ENCODE results near the gene MTERF1.

GRCh38 chr7:91847876-91848588, 32.5 kb downstream of the MTERF1 start:
- no peak for TF ChIP-seq CTCF (IDR thresholded peaks at IDR 0.05)
- TF ChIP-seq, protein P1, sequence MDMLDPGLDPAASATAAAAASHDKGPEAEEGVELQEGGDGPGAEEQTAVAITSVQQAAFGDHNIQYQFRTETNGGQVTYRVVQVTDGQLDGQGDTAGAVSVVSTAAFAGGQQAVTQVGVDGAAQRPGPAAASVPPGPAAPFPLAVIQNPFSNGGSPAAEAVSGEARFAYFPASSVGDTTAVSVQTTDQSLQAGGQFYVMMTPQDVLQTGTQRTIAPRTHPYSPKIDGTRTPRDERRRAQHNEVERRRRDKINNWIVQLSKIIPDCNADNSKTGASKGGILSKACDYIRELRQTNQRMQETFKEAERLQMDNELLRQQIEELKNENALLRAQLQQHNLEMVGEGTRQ (CRISPR knock-in tag; IDR thresholded peaks at IDR 0.05), result no peak
- TF ChIP-seq GTF2I (CRISPR knock-in tag; conservative IDR thresholded peaks at IDR 0.05), result no peak
- no peak for TF ChIP-seq ZSCAN18 (CRISPR knock-in tag; IDR thresholded peaks at IDR 0.05)
- TF ChIP-seq PRDM15 (CRISPR knock-in tag; IDR thresholded peaks at IDR 0.05), result no peak
- TF ChIP-seq, protein P2, sequence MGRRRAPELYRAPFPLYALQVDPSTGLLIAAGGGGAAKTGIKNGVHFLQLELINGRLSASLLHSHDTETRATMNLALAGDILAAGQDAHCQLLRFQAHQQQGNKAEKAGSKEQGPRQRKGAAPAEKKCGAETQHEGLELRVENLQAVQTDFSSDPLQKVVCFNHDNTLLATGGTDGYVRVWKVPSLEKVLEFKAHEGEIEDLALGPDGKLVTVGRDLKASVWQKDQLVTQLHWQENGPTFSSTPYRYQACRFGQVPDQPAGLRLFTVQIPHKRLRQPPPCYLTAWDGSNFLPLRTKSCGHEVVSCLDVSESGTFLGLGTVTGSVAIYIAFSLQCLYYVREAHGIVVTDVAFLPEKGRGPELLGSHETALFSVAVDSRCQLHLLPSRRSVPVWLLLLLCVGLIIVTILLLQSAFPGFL (CRISPR knock-in tag; IDR thresholded peaks at IDR 0.05; ENCODE audit: borderline replicate concordance), result no peak
- no peak for TF ChIP-seq TEAD4 (CRISPR knock-in tag; IDR thresholded peaks at IDR 0.05)
- TF ChIP-seq ZNF121 (CRISPR knock-in tag; IDR thresholded peaks at IDR 0.05), result no peak
- no peak for TF ChIP-seq AFF4 (CRISPR knock-in tag; IDR thresholded peaks at IDR 0.05; ENCODE audit: borderline replicate concordance)
- no peak for TF ChIP-seq CREM (CRISPR knock-in tag; IDR thresholded peaks at IDR 0.05)
- TF ChIP-seq MAX (CRISPR knock-in tag; IDR thresholded peaks at IDR 0.05), result no peak
- TF ChIP-seq NR3C1 (CRISPR knock-in tag; conservative IDR thresholded peaks at IDR 0.05; ENCODE audit: low read depth), result no peak
- no peak for TF ChIP-seq SP1 (CRISPR knock-in tag; conservative IDR thresholded peaks at IDR 0.05)
- no peak for TF ChIP-seq KAT7 (CRISPR knock-in tag; IDR thresholded peaks at IDR 0.05; ENCODE audit: borderline replicate concordance)

Data from WTC11 (cell line).